Sigmoid colon (tissue), 7 donors: ENCODE results near the gene EIF5AL1. TPM values are rescaled to one million over a fixed set of nuclear protein-coding genes. Genes with fewer than 3 reads are reported as not detected.

ENCODE experiments used
- DNase-seq: peaks from one replicate; pipeline ENCODE4 v3.0.0-alpha.2; 2019
- H3K27ac ChIP-seq, 4 donors: fragments of 200-600 bp; sonication (generic); one replicate each; pipeline ENCODE4 v1.5.1; 2016 to 2019; ENCODE audit warnings: mild to moderate bottlenecking in 1 of 4
- H3K27me3 ChIP-seq, 3 donors: fragments of 200-600 bp; sonication (generic); one replicate each; pipeline ENCODE4 v1.5.1; 2019; ENCODE audit warnings: mild to moderate bottlenecking in 1 of 3
- H3K36me3 ChIP-seq, 4 donors: fragments of 200-600 bp; sonication (generic); one replicate each; pipeline ENCODE4 v1.5.1; 2016 to 2019
- H3K4me1 ChIP-seq, 4 donors: fragments of 200-600 bp; sonication (generic); one replicate each; pipeline ENCODE4 v1.5.1; 2017 to 2019
- H3K4me3 ChIP-seq, 4 donors: fragments of 200-600 bp; sonication (generic); one replicate each; pipeline ENCODE4 v1.5.1; 2017 to 2019; ENCODE audit warnings: mild to moderate bottlenecking in 2 of 4, moderate library complexity in 1 of 4
- H3K9me3 ChIP-seq, 4 donors: fragments of 200-600 bp in 3 of 4; sonication (generic) in 3 of 4; one replicate each; pipeline versions ENCODE4 v1.5.1 to v1.6.1; 2013 to 2019
- CTCF ChIP-seq, 4 experiments: fragments of 450-650 bp in 3 of 4; fragments of 200-600 bp in 1 of 4; IDR thresholded peaks; one replicate each; pipeline ENCODE4 v1.5.1; 2016 to 2019; ENCODE audit warnings: antibody characterized with exemption in 4 of 4, mild to moderate bottlenecking in 3 of 4, moderate library complexity in 2 of 4
- EP300 ChIP-seq, 4 donors: sonication (generic); formaldehyde crosslinking; IDR thresholded peaks; one replicate each; pipeline ENCODE4 v1.6.1; 2017; ENCODE audit warnings: antibody characterized with exemption in 4 of 4
- POLR2A ChIP-seq, 2 donors: fragments of 450-650 bp; IDR thresholded peaks; one replicate each; pipeline ENCODE4 v1.6.1; 2016; ENCODE audit warnings: antibody characterized with exemption in 2 of 2, mild to moderate bottlenecking in 2 of 2, moderate library complexity in 2 of 2
- POLR2AphosphoS5 ChIP-seq, 4 donors: sonication (generic); formaldehyde crosslinking; IDR thresholded peaks; one replicate each; pipeline ENCODE4 v1.6.1; 2017; ENCODE audit warnings: antibody characterized with exemption in 4 of 4
- WGBS, 2 donors: extraction: QIAGEN DNeasy Blood & Tissue Kit; methylation state at CpG; one replicate each; pipeline ENCODE4 v1.1.7; 2013; 5-methylcytosine and 5-hydroxymethylcytosine counted together
- intact Hi-C: fragments of 100-400 bp; cut with DNase I; formaldehyde crosslinking; loops from one replicate; pipeline ENCODE4 v1.15.1; 2023
- polyA plus RNA-seq, 3 donors: library from polyadenylated mRNA; stranded (reverse); fragments of 200-250 nt; gene quantifications; one replicate each; pipeline ENCODE4 v1.2.3, GENCODE V29; 2013
- total RNA-seq, 4 donors: library from RNA; depleted of rRNA; stranded (reverse); fragments of >200 nt; gene quantifications; one replicate each; pipeline ENCODE4 v1.1.0, GENCODE V29; 2016
- donor health status: healthy with polysubstance abuse.
- donor health status: Bipolar disorder and iron deficiency.
- donor health status: healthy.

EIF5AL1 gene
- total and polyA plus RNA-seq, 7 donors: under 0.01 to 0.63 (median 0.16) TPM

GRCh38 chr10:79479283-79479909, 32.9 kb upstream of the EIF5AL1 start:
- Histone ChIP-seq H3K27me3 (no peaks in the 10 kb centered on the region), H3K4me3 (no peak overlapping the region), H3K36me3 (no peaks in the 10 kb centered on the region), H3K27ac (no peak overlapping the region), H3K9me3 (no peaks in the 10 kb centered on the region), H3K4me1 (peaks cover 0 to 9% (median 0%) of the 10 kb centered on the region in 4 donors)
- DNase-seq: no peak
- intact Hi-C loops: no loop called here
- WGBS, 2 donors: 66 to 83% methylated on average over 3 of the region's 3 CpGs
- TF ChIP-seq EP300 (IDR thresholded peaks at IDR 0.05) (no peak), CTCF (IDR thresholded peaks at IDR 0.05) (no peak), POLR2AphosphoS5 (IDR thresholded peaks at IDR 0.05) (no peak), POLR2A (IDR thresholded peaks at IDR 0.05) (no peak)

- intact Hi-C loops: no loop called here
- Histone ChIP-seq H3K4me3 (no peak overlapping the region), H3K9me3 (no peaks in the 10 kb centered on the region), H3K27me3 (no peaks in the 10 kb centered on the region), H3K27ac (peak overlapping the region in 3 of 4 donors; percentile 11 to 52 (median 22)), H3K36me3 (no peaks in the 10 kb centered on the region), H3K4me1 (peaks cover 0 to 11% (median under 1%) of the 10 kb centered on the region in 4 donors)
- WGBS, 2 donors: 88 to 94% methylated on average over 1 of the region's 1 CpG
- no peak for DNase-seq
- TF ChIP-seq CTCF (IDR thresholded peaks at IDR 0.05): no peak
- no peak for TF ChIP-seq POLR2A (IDR thresholded peaks at IDR 0.05)
- no peak for TF ChIP-seq POLR2AphosphoS5 (IDR thresholded peaks at IDR 0.05)
- TF ChIP-seq EP300 (IDR thresholded peaks at IDR 0.05): no peak
Observed at GRCh38 chr10:79482304-79482703, 30.0 kb upstream of the EIF5AL1 start.

DNA sequence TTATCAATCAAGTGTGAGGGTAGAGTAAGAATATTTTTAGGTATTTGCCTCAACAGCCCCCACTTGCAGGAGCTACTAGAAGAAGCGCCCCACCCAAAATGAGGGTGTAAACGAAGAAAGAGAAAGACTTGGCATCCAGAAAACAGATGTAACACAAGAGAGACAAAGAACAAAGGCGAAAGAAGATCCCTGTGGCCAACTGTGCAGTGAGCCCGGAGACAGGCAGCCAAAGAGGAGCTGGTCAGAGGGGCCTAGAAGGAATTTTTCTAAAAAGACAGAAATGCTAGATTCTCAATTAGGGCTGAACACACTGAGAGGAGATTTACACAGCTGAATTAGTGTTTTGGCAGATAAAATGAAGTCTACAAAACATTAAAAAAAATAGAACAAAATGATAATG, 29.6 kb upstream of the EIF5AL1 start:
- Histone ChIP-seq H3K27ac (peak overlapping the region in 3 of 4 donors; percentile 11 to 52 (median 22)), H3K27me3 (no peaks in the 10 kb centered on the region), H3K9me3 (no peaks in the 10 kb centered on the region), H3K36me3 (no peaks in the 10 kb centered on the region), H3K4me1 (peaks cover 0 to 15% (median 5%) of the 10 kb centered on the region in 4 donors), H3K4me3 (no peak overlapping the region)
- DNase-seq: no peak
- intact Hi-C loops: no loop called here
- 73 to 77% methylated on average over 4 of the region's 4 CpGs for WGBS, 2 donors
- TF ChIP-seq POLR2A (IDR thresholded peaks at IDR 0.05) (no peak), EP300 (IDR thresholded peaks at IDR 0.05) (no peak)

- Histone ChIP-seq H3K9me3 (no peaks in the 10 kb centered on the region), H3K36me3 (no peaks in the 10 kb centered on the region), H3K4me1 (peaks cover 0 to 21% (median 10%) of the 10 kb centered on the region in 4 donors), H3K27me3 (no peaks in the 10 kb centered on the region), H3K4me3 (no peak overlapping the region), H3K27ac (peak overlapping the region; percentile 29 to 61 (median 53))
- 75 to 80% methylated on average over 3 of the region's 3 CpGs for WGBS, 2 donors
- TF ChIP-seq CTCF (IDR thresholded peaks at IDR 0.05) (no peak), POLR2AphosphoS5 (IDR thresholded peaks at IDR 0.05) (peak in 1 of 4 donors; percentile 5)
- intact Hi-C loops: no loop called here
- no peak for DNase-seq
Observed at GRCh38 chr10:79483299-79483698, 29.0 kb upstream of the EIF5AL1 start.

GRCh38 chr10:79483948-79484347, 28.4 kb upstream of the EIF5AL1 start:
- no peaks in the 10 kb centered on the region for H3K27me3 ChIP-seq
- H3K36me3 ChIP-seq: no peaks in the 10 kb centered on the region
- TF ChIP-seq CTCF (IDR thresholded peaks at IDR 0.05) (no peak), EP300 (IDR thresholded peaks at IDR 0.05) (no peak), POLR2A (IDR thresholded peaks at IDR 0.05) (no peak), POLR2AphosphoS5 (IDR thresholded peaks at IDR 0.05) (no peak)
- 69 to 79% methylated on average over 2 of the region's 2 CpGs for WGBS, 2 donors
- H3K9me3 ChIP-seq: no peaks in the 10 kb centered on the region
- H3K27ac ChIP-seq: peak overlapping the region; percentile 29 to 61 (median 53)
- peak; percentile 72 for DNase-seq
- H3K4me1 ChIP-seq: peaks cover 0 to 27% (median 15%) of the 10 kb centered on the region in 4 donors
- intact Hi-C loops: no loop called here
- no peak overlapping the region for H3K4me3 ChIP-seq
